Sciatic nerve (tissue), 2 donors: Measurements from ENCODE around the gene ANKRD30BL. TPM values are rescaled to one million over a fixed set of nuclear protein-coding genes. Genes with fewer than 3 reads are reported as not detected.
A peak's percentile ranks its signal among the peaks of the same experiment; 100 is the strongest.
"Not testable (repeated sequence)": the region's sequence is repeated elsewhere in the genome, so short reads cannot be mapped to it uniquely, and the experiment has no call there.

Experiments
- ATAC-seq: fragments of 200-7000 bp; cut with Tn5 transposase; one replicate; pipeline ENCODE4 v1.9.1; 2020; ENCODE audit warnings: mild to moderate bottlenecking, moderate library complexity
- DNase-seq: peaks from one replicate; pipeline ENCODE4 v3.0.0-alpha.2; 2020; ENCODE audit warnings: low spot score
- intact Hi-C: fragments of 100-400 bp; cut with DNase I; formaldehyde crosslinking; loops from one replicate; pipeline ENCODE4 v1.14.2; 2022
- total RNA-seq: library from RNA; stranded (reverse); fragmentation: NEBNext Ultra II Directional; extraction: Animal tissue kit (Norgen Biotek cat#: 25700); gene quantifications from one replicate; pipeline ENCODE4 v1.2.1, GENCODE V29; 2021
- donor health status: DM: no; HTN: no; CAD: no.
- donor health status: DM: no; HTN: no; CAD: no.

ANKRD30BL gene, protein sequence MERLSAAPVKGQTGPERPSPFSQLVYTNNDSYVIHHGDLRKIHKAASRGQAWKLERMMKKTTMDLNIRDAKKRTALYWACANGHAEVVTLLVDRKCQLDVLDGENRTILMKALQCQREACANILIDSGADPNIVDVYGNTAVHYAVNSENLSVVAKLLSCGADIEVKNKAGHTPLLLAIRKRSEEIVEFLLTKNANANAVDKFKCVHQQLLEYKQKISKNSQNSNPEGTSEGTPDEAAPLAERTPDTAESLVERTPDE
- not detected for total RNA-seq

DNA sequence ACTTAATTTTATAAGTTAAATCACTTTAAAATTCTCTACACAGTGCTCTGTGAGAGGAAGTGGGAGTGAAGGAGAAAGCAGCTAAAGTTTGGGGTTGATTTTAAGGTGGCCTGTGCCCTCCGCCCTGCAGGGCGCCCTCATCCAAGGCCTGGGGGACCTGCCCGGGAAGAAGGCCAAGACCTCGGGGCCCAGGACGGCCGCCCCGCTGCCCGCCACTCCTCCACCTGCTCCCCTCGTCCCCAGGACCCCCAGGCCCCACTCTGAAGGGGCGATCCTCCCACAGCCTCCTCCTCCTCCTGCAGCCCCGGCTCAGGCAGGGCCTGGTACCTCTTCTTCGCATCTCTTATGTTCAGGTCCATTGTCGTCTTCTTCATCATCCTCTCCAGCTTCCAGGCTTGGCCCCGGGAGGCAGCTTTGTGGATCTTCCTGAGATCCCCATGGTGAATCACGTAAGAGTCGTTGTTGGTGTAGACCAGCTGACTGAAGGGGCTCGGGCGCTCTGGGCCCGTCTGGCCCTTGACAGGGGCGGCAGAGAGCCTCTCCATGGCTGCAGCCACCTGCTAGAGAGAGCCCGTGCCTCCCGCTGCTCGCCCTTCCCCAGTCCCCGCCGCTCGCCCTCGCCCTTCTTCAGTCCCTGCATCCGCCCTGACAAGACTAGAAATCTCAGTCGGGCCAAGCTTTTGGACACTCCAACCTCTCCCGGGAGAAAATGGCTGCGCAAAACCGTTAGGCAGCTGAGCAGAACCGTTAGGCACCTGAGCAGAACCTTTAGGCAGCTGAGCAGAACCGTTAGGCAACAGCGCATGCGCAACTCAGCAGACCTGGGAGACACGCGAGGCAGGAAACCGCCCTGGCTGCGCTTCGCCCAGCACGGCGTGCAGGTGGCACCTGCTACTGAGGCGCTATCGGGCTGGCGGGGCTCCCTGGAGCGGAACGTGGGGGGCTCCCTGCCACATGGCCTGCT, at the start of gene ANKRD30BL:
TSS of gene ANKRD30BL (minus strand) at position 792 of the 964 bp plus-strand sequence. CDS start at position 545, 247 bp downstream.
- intact Hi-C loops, ATAC-seq, DNase-seq: not testable (repeated sequence)

DNA sequence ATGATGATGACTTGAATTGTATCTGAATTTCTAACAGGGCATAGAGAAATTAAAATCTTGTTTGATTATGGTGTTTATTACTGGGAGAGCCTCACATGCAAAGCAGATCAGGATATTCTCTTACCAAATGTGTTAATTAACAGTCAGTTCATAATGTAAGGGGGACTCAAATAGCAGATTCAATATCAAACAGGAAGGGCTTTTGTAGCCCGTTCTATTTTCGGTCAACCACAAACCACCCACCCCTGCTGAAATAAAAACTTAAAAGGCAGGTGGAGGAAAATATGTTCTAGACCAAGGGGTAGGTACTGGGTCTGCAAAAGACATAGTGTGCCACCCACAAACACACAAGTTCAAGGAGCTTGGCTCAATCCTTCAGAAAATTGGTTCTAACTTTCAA, 41.1 kb upstream of the ANKRD30BL start:
- ATAC-seq, intact Hi-C loops, DNase-seq: not testable (repeated sequence)

DNA sequence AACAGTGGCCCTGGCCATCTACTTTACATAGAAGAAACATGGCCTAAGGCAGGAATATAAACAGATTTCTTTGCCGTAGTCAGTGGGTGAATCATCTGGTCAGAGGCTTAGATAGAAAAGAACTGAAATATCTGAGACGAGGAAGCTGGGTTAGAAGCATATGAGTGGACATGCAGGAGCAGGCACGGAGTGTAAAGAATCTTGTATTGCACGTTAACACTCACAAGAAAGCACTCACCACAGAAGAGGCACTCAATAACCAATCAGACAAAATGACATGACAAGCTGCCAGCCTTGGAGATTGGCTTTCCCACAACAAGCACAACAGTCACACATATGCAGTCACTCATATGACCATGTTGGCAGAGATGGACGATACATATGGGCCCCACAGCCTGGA, 31.1 kb upstream of the ANKRD30BL start:
- ATAC-seq, intact Hi-C loops: not testable (repeated sequence)

DNA sequence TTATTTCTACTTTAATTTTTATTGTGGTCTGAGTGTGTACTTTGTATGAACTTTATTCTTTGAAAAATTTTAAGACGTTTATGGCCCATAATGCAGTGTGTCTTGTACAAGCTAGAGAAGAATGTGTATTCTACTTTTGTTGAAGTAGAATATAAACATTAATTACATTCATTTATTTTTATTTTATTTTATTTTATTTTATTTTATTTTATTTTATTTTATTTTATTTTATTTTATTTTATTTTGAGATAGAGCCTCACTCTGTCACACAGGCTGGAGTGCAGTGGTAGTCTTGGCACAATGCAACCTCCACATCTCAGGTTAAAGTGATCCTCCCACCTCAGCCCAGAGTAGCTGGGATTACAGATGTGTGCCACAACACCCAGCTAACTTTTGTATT, 5.3 kb upstream of the ANKRD30BL start:
- ATAC-seq, intact Hi-C loops, DNase-seq: not testable (repeated sequence)

More for the DNA sequence above, 31.1 kb upstream of the ANKRD30BL start:
- DNase-seq: not testable (repeated sequence)

DNA sequence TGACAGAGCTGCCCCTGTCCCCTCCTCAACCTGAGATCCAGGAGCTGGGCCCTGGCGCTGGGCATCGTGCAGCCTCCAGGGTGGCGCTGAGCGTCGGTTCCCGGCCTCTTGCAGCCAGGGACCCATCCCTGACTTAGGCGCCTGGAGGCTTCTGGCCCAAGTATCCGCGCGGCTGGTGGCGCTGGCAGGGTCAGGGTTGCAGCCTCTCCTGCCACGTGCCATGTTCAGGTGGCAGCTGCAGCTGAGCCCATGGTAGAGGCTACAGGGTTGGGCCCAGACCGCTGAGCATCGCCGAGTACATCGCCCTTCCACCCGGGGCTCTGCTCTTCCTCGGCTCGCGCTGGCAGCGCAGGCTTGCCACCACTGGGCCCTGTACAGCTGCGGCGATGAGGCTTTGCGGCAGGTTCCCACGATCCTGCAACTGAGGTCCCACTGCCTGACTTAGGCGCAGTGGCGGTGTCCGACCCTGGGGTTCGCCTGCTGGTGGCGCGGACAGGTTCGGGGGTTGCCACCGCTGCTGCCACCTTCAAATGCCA, 441 bp upstream of the ANKRD30BL start:
- intact Hi-C loops, DNase-seq, ATAC-seq: not testable (repeated sequence)

DNA sequence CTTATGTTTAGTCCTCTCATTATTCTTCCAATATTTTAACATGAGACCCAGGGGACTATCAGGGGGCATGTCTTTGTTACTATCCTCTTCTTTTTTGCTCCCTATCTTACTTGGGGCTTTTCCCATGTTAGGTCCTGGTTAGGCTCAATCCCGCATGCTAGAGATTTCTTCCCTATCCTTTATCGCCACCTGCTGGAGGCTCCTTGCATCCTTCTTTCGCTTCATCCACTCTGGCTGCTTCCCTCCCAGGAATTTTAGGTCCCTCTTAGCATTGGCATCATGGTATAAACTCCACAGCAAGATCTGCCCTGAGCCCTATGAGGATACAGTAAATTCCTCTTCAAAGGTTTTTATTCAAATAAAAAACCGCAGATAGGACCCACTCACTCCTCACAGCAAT, 15.0 kb downstream of the ANKRD30BL start:
- ATAC-seq, intact Hi-C loops: not testable (repeated sequence)
- peak; percentile 75 for DNase-seq
